ENCODE results near the gene RAB18. TPM values are rescaled to one million over a fixed set of nuclear protein-coding genes. Genes with fewer than 3 reads are reported as not detected.

The RAB18 gene
- total and polyA plus RNA-seq, 7 donors = 36.2 to 125 (median 87.0) TPM

DNA sequence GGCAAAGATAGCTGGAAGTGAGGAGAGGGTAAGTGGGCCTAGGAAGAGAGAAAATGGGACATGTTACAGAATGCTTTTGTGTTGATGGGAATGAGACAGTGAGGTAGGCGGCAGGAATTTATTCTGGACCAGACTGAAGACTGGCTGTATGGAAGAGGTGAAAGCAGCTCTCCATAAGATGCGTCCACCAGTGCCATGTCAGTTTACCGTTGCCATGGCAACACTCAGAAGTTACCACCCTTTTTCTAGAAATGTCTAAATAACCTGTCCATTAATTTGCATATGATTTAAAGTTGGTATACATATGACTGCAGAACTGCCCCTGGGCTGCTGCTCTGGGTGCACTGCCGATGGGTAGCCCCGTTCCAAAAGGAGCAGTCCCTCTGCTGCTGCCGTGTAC, 46.7 kb downstream of the RAB18 start:
- no peak overlapping the region for H3K4me3 ChIP-seq
- ATAC-seq (no peak), DNase-seq (no peak)
- H3K9me3 ChIP-seq = no peaks in the 10 kb centered on the region
- no peaks in the 10 kb centered on the region for H3K27me3 ChIP-seq (ENCODE audit: insufficient read depth in 3 of 3, low read length in 2 of 3)
- 79 to 86% (median 85%) methylated on average over 6 of the region's 6 CpGs for WGBS, 3 donors
- intact Hi-C loops (cut with DNase I) = loop anchor here (10.0 kb wide), 1 partner anchor 834 kb away; no protein-coding TSS in a partner anchor
- H3K27ac ChIP-seq = no peak overlapping the region
- TF ChIP-seq, protein P1, sequence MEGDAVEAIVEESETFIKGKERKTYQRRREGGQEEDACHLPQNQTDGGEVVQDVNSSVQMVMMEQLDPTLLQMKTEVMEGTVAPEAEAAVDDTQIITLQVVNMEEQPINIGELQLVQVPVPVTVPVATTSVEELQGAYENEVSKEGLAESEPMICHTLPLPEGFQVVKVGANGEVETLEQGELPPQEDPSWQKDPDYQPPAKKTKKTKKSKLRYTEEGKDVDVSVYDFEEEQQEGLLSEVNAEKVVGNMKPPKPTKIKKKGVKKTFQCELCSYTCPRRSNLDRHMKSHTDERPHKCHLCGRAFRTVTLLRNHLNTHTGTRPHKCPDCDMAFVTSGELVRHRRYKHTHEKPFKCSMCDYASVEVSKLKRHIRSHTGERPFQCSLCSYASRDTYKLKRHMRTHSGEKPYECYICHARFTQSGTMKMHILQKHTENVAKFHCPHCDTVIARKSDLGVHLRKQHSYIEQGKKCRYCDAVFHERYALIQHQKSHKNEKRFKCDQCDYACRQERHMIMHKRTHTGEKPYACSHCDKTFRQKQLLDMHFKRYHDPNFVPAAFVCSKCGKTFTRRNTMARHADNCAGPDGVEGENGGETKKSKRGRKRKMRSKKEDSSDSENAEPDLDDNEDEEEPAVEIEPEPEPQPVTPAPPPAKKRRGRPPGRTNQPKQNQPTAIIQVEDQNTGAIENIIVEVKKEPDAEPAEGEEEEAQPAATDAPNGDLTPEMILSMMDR (IDR thresholded peaks at IDR 0.05) = no peak
- H3K36me3 ChIP-seq (ENCODE audit: insufficient read depth in 1 of 2, low read depth in 1 of 2) = peaks cover 0 to 1% of the 10 kb centered on the region in 2 donors
- no peaks in the 10 kb centered on the region for H3K4me1 ChIP-seq

DNA sequence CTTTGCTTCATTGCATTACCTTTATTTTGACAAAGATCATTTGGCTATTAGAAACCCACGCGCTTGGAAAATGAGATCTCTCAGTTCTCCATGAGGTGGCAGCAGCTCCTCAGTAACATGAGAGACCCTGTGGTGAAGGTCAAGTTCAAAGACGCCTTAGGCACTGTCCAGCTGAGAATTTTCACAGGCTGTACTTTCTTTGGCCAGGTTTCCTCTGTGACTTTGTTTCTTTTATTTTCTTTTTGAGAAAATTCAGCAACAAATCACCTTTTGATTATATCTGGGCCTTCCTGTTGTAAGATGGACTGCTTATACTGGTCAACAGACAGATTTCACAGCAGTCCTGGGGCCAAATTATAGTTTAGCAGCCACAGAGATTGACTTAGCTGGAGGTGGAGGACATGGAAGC, 54.5 kb downstream of the RAB18 start:
- H3K36me3 ChIP-seq (ENCODE audit: insufficient read depth in 1 of 2, low read depth in 1 of 2) = no peaks in the 10 kb centered on the region
- no peak overlapping the region for H3K4me3 ChIP-seq
- TF ChIP-seq, protein P1 (IDR thresholded peaks at IDR 0.05) = peak; percentile 70
- peak; percentile 80 to 92 (median 82) for ATAC-seq
- DNase-seq = peak in 1 of 2 donors; percentile 29
- intact Hi-C loops (cut with DNase I) = loop anchor here (5.0 to 10.0 kb wide), 4 partner anchors 99 to 826 kb away; no protein-coding TSS in a partner anchor
- H3K27me3 ChIP-seq (ENCODE audit: insufficient read depth in 3 of 3, low read length in 2 of 3) = no peaks in the 10 kb centered on the region
- H3K27ac ChIP-seq = no peak overlapping the region
- no peaks in the 10 kb centered on the region for H3K9me3 ChIP-seq
- H3K4me1 ChIP-seq = no peaks in the 10 kb centered on the region
- 0 to 3% (median 2%) methylated on average over 3 of the region's 3 CpGs for WGBS, 3 donors

DNA sequence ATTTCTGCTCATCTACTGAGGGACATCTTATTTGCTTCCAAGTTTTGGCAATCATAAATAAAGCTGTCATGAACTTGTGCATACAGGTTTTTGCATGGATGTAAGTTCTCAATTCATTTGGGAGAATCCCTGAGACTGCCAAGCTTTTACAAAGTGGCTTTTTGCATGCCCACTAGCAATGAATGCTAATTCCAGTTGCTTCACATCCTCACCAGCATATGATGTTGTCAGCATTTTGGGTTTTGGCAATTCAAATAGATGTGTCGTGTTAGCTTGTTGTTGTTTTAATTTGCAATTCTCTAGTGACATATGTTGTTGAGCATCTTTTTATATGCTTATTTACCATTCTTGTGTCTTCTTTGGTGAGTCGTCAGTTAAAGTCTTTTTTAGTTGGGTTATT, 57.2 kb downstream of the RAB18 start:
- TF ChIP-seq, protein P1 (IDR thresholded peaks at IDR 0.05) = no peak
- no peaks in the 10 kb centered on the region for H3K9me3 ChIP-seq
- no peak for DNase-seq
- 78 to 87% (median 83%) methylated on average over 2 of the region's 2 CpGs for WGBS, 3 donors
- intact Hi-C loops (cut with DNase I) = loop anchor here in 1 of 2 donors (10.0 kb wide), 1 partner anchor 683 kb away; no protein-coding TSS in a partner anchor
- H3K27ac ChIP-seq = no peak overlapping the region
- no peaks in the 10 kb centered on the region for H3K36me3 ChIP-seq (ENCODE audit: insufficient read depth in 1 of 2, low read depth in 1 of 2)
- no peaks in the 10 kb centered on the region for H3K4me1 ChIP-seq
- H3K4me3 ChIP-seq = no peak overlapping the region
- ATAC-seq = no peak
- H3K27me3 ChIP-seq (ENCODE audit: insufficient read depth in 3 of 3, low read length in 2 of 3) = no peaks in the 10 kb centered on the region

DNA sequence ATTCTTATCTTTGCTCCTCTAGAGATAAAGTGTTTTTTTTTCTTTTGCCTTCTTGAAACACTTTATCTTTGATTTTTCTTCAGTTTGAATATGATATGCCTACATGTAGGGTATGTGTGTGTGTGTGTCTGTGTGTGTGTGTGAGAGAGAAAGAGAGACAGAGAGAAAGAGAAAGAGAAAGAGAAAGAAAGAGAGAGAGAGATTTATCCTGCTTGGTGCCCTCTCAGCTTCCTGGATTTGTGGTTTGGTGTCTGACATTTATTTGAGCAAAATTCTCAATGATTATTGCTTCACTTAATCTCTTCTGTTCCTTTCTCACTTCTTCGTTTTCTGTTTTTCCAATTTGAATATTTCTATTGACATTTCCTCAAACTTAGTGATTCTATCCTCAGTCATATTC, 60.3 kb downstream of the RAB18 start:
- H3K27ac ChIP-seq = no peak overlapping the region
- intact Hi-C loops (cut with DNase I) = loop anchor here in 1 of 2 donors (10.0 kb wide), 1 partner anchor 680 kb away; no protein-coding TSS in a partner anchor

More for the DNA sequence above, 60.3 kb downstream of the RAB18 start:
- TF ChIP-seq, protein P1 (IDR thresholded peaks at IDR 0.05) = no peak
- ATAC-seq = no peak
- 83 to 91% (median 85%) methylated on average over 1 of the region's 1 CpG for whole genome bisulfite sequencing, 3 donors
- H3K4me1 ChIP-seq = no peaks in the 10 kb centered on the region
- no peaks in the 10 kb centered on the region for H3K27me3 ChIP-seq (ENCODE audit: insufficient read depth in 3 of 3, low read length in 2 of 3)
- H3K4me3 ChIP-seq = no peak overlapping the region
- no peaks in the 10 kb centered on the region for H3K9me3 ChIP-seq
- no peaks in the 10 kb centered on the region for H3K36me3 ChIP-seq (ENCODE audit: insufficient read depth in 1 of 2, low read depth in 1 of 2)
- no peak for DNase-seq

Measured in psoas muscle (tissue), 8 donors.